IPS-NIHi7 (cell line): ENCODE data around the gene FICD.
A peak's percentile ranks its signal among the peaks of the same experiment; 100 is the strongest.

Experiments
- DNase-seq: peaks from one replicate; pipeline ENCODE4 v3.0.0; 2012; ENCODE audit warnings: mixed read lengths; ENCODE audit errors: extremely low spot score

FICD gene

DNA sequence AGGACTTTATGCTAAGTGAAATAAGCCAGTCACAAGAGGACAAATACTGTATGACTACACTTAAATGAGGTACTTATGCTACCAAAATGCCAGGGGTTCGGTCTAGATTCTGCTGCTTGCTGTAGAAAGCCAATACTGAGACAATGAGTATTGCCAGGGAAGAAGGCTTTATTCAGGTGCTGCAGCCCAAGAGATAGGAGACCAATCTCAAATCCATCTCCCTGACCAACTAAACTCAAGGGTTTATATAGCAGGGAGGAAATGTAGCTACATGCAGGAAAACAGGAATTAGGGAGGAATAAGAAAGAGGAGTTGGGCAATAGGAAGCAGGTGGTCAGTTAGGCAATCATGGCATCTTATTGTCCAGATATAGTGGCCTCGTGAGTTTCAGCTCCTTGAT is 12.2 kb upstream of the FICD start:
- no peak for DNase-seq

DNA sequence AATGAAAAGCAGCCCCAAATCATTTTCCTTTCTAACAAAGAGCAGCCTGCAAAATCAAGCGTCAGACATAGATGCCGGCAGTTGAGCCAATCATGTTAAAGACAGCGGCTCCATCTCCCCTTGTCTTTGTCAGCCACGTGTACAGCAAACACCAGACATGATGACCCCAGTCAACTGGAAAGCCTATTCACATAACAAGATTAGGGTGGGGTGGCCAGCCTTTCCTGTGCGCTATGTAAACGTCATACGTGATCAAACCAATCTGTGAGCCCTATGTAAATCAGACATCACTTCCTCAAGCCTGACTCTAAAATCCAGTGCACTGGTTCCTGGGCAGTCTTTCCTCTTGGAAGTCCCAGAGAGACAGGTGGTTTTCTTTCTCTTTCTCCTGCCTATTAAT is 9.9 kb upstream of the FICD start:
- no peak for DNase-seq

DNA sequence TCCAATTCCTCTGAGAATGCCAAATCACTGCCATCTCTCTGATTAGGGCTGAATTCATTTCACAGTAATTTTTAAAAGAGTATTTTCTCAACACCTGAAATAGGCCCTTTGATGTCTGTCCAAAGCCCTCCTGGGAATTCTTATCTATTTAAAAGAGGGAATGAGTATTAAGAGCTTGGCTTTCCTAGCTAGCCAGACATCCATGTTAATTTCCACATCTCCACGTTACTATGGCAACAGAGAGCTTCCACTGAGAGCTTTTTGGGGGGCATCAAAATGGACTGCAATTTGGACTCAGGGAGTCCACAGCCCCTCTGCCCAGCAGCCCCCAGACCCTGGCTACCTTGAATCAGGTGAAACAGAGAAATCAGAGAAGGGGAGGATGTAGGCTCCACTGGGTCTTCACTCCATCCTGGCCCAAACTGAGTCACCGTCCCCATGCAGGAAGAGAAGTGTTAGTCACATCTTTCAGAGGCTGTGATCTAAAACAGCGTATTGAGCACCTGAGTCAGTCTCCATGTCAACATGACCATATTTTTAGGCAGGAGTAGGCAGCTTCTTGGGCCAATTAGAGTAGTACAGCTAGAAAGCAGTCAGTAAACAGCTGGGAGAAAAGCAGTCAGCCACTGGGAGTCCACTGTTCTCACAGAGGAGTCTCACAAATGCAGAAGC is 7.0 kb upstream of the FICD start:
- DNase-seq = no peak

DNA sequence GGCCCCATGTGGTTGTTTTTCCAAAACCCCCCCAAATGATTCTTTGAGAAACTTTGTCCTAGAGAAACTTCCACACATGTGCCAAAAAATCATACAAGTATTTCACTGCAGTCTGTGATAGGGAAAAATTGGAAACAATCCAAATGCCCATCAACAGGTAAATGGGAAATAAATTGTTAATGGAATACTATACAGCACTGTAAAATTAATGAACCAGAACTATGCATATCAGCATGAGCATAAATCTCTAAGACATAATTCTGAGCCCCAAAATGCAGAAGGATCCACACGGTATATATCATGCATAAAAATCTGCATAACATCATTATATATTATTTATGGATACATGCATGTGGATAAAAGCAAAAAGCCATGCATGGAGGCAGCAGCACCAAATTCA is 5.3 kb upstream of the FICD start:
- DNase-seq = no peak

DNA sequence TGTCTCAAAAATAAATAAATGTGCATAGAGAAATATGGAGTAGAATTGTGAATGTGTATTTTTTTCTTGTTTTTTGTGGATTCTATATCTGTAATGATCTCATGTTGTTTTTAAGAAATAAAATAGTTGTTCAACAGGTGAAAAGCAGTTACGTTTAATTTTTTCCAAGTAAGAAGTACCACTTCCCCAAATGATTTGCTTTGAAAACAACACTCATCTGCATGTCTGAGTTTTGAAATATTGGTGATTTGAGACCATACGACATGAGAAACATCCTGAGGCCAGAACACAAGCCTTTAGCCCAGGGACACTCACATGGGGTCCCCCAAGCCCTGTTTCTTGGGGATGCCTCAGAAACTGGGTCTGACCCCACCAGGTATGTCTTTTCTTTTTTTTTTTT is 4.2 kb upstream of the FICD start:
- no peak for DNase-seq

DNA sequence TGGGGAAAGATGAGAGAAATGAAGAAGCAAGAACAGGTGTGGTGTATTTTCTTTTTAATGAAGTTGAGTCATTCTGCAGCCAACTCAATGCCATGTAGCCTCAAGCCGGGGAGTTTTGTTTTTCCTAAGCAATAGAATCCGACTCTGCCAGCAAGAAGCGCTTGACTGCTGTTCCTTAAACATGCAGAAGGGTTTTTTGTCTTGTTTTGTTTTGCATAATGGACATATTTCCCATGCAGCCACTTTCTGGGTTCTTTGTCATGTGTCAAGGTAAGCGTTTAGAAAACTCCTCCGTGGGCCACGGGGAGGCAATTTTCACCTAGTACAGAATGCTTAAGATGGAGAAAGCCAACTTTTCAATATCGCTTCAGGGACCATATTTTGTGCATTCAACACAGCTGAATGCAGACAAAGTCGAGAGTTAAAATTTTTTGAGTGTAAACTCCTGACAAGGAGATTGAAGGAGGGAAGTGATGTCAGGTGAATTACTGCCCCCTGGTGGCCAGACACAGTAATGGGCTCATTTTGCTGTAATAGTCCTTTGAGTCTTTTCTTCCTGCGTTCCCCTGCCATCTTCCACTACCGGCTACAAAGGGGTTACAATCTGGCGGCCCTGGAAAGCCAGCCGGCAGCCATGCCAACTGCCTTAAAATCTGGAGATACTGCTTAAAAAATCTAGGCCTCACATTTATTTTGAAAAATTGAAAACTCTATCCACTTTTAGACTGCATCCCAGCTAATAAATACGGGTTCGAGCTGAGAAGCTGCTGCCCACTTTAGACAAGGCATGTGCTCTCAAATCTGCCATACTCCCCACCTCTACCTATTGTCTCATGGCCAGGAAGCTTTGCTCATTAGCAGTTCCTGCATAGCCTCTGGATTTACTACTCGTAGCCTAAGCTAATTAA is 3.2 kb upstream of the FICD start:
- DNase-seq = peak; percentile 72

DNA sequence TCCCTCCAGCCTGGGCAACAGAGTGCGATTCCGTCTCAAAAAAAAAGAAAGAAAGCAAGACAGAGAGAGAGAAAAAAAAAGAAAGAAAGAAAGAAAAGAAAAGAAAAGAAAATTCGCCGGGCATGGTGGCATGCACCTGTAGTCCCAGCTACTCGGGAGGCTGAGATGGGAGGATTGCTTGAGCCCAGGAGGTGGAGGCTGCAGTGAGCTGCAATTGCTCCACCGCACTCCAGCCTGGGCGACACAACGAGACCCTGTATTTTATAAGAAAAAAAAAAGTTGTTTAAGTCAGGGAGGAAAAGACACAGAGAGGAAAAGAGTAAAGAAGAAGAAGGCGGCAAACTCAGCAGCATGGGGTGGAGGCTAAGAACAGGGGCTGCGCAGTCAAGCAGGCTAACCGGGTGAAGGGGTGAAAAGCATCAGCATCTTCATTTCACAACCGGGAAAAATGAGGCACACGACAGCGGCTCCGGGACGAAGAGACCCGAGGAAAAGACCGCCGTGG is 557 bp upstream of the FICD start:
- no peak for DNase-seq

DNA sequence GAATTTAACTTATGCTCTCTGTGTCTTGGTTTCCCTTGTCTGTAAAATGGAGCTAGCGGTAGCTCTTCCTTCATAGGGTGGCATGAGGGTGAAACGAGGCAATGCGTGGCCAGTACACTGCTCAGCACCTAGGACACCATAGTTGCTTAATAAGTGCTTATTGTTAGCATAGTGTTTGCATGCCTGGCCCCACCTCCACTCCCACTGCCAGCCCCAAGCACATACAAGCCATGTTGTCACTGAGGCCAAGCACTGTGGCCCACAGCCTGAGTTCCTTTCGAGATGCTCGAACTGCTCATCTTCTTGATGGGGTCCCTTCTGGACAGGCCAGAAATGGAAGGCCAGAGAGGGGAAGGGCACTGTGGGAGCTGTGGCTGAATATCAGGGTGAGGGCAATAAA is 839 bp downstream of the FICD start:
- no peak for DNase-seq

DNA sequence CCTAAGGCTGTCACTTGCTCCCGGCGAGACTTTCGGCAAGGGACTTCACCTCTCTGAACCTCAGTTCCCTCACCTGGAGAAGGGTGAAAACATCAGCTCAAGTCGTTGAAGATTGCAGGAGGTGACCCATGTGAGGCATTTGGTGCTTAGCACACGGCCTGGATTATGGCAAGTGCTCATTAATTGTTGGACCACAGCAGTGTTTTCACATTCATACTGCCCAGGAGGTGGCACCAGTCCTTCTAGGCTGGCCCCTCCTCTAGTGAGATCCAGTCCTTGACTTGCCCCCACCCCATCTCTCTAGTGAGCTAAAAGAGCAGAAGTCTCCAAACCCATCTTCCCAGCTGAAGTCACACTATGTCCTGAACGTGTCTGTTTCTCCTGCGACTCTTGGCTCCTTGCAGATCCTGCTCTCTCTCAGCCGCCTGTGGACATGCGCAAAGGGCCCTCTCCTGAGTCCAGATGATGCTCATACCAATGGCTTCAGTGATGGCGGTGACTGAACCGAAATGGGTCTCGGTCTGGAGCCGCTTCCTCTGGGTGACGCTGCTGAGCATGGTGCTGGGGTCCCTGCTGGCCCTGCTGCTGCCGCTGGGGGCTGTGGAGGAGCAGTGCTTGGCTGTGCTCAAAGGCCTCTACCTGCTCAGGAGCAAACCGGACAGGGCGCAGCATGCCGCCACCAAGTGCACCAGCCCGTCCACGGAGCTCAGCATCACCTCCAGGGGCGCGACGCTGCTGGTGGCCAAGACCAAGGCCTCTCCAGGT is 1.6 kb downstream of the FICD start:
- DNase-seq = peak; percentile 8

DNA sequence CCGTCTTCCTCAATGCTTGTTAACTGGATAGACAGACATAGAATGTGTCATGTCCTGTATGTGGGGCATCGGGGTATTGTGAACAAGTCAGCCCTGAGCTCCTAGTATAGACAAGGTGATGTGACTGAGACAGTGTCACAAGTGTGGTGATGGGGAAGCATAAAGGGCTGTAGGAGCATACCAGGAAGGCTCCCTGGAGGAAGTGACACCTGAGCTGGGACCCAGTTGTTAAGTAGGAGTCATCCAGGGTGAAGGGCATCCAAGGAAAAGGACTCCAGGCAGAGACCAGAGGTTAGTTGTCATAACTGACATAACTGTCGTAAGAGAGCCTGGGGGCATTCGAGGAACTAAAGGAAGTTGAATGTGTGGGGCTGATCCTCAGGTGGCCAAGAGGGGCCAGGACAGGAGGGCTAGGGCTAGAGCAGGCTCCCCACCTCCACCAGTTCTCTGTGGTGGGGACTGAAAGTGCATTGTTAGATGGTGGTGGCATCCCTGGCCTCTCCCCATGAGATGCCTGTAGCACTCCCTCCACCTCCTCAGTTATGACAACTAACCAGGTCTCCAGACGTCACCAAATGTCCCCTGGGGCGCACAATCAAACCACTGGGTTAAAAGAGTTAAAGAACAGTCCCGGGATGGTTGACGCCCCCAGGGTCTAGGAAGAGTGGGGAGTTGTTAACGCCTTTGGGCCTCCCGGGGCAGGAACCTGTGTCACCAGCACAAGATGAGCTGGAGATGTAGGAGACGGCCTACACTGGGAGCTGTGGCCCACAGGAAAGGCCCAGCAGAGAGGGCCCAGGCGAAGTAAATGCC is 2.4 kb downstream of the FICD start:
- DNase-seq = peak; percentile 4

DNA sequence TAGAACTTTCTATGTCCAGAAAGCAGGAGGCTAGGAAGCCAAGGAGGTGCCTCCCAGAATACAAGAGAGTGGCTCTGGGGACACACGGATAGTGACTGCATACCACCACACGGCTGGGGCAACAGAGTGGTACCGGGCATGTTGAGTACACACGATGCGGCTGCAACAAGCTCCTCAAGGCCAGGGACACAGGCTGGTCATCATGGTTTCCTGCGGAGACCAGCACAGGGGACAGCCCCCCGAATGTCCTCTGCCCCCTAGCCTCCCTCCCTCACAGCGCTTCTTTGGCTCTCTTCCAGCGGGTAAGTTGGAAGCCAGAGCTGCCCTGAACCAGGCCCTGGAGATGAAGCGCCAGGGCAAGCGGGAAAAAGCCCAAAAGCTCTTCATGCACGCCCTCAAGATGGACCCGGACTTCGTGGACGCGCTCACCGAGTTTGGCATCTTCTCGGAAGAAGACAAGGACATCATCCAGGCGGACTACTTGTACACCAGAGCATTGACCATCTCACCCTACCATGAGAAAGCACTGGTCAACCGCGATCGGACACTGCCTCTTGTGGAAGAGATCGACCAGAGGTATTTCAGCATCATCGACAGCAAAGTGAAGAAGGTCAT is 3.1 kb downstream of the FICD start:
- DNase-seq = no peak

DNA sequence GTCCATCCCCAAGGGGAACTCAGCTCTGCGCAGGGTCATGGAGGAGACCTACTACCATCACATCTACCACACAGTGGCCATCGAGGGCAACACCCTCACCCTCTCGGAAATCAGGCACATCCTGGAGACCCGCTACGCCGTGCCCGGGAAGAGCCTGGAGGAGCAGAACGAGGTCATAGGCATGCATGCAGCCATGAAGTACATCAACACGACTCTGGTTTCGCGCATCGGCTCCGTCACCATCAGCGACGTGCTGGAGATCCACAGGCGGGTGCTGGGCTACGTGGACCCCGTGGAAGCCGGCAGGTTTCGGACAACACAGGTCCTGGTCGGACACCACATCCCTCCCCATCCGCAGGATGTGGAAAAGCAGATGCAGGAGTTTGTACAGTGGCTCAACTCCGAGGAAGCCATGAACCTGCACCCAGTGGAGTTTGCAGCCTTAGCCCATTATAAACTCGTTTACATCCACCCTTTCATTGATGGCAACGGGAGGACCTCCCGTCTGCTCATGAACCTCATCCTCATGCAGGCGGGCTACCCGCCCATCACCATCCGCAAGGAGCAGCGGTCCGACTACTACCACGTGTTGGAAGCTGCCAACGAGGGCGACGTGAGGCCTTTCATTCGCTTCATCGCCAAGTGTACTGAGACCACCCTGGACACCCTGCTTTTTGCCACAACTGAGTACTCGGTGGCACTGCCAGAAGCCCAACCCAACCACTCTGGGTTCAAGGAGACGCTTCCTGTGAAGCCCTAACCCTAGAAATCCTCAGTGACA is 3.8 kb downstream of the FICD start:
- DNase-seq = no peak

DNA sequence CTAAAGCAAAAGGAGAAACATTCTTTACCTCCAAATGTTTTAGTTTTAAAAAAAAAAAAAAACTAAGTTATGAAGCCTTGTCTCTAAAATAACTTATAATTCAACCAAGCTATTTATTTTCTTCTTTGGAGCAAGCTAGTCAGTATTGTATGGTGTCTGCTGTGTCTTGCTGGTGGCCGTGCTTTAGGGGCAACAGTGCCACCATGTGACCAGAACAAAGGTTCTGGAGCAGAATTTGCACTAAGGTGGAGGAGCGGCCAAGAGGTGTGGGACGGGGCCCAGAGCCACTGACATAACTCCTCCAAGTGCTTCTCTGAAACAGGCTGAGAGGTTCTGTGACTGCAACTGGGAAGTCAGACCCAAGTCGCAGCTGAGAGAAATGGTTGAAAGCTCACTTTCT is 4.5 kb downstream of the FICD start:
- DNase-seq = peak; percentile 62

DNA sequence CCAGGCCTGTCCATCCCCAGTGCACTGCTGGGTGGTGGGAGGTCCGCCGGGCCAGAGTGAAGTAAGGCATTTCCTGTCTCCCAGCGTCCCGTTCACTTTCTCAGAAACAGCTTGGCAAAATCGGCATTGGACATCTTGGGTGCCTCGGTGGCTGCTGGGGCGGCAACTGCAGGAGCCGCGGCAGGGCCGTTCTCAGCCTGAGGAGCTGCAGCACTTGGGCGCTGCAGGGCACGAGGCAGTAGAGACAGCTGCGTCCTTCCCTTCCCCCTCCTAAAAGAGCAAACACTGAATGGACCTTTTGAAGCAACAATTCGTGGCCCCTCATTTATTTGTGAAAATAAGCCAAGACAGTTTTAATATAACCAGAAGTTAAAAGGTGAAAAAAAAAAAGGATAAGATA is 8.3 kb downstream of the FICD start:
- no peak for DNase-seq

DNA sequence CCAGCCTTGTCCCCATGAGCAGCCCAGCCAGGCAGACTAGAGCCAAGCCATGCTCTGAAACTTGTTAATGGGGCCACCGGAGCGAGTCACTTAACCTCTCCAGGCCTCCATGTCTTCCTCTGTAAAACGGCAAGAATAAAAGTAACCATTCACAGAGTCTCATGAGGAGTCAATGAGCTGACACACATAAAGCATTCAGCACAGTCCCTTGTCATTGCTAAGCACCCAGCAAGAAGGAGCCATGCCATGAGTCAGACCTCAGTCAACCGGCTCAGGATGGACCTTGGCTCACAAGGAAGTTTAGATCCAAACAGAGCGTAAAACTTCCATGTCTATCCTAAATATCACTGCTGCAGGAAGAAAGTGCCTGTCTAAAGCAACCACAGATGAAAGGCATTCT is 10.6 kb downstream of the FICD start:
- no peak for DNase-seq

DNA sequence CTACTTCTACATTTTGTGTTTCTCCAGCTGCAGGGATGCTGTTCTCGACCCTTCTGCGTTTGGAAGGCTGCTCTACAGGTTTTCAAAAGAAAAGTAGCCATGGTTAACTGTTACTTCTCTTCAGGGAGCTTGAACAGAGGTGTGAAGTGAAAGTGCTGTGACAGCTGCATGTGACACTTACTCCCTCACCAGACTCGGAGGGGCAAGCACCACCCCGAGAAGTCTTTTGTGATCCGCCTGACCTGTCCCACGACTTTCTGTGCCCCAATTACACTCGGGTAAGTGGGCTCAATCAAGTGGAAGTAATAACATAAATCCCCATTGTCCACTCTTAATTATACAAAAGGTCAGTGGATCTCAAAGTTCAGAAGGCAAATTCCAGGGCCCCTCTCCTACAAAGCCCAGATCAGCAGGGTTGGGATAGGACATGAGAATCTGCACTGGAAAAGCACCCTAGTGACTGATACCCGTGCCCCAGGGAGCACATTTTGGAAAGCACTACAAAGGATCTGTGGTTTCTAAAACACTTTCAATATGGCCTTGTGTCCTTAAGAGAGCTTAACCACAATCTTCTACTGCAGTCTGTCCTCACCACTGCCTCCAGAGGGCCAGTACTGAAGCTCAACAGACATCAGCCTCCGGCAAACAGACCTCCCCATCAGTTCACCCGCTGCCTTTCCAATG is 11.5 kb downstream of the FICD start:
- no peak for DNase-seq

DNA sequence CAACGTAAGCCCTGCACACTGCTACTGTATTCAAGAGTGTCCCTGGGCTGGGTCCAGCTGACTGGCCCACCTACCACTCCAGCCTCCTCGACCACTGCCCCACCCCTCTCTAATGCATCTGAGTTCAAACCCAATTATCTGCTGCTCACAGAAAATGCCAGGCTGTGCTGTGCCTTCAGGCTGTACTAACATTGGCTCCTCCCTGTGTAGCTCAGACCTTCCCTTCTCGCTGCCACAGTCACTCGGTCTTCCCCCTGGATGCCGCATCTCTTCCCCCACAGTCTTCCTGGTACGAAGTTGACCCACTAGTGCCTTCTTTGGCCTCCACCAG is 12.1 kb downstream of the FICD start:
- no peak for DNase-seq

DNA sequence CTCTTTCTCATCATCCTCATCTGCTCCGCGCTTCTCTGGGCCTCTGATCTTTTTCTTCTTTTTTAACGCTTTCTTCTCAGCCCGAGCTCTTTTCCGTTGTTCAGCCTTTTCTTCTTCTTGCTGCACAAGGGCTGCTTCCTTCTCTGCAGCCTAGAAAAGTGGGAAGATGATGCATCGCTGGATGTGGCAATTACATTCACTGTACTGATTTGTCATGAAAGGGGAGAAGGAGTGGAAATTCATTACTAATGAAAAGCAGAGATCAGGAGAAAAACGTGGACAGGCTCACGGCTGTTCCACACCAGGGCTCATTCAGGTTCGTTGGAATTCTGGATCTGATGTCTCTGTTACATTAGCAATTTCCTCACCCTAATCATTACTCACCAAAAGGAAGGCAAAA is 15.1 kb downstream of the FICD start:
- DNase-seq = no peak

DNA sequence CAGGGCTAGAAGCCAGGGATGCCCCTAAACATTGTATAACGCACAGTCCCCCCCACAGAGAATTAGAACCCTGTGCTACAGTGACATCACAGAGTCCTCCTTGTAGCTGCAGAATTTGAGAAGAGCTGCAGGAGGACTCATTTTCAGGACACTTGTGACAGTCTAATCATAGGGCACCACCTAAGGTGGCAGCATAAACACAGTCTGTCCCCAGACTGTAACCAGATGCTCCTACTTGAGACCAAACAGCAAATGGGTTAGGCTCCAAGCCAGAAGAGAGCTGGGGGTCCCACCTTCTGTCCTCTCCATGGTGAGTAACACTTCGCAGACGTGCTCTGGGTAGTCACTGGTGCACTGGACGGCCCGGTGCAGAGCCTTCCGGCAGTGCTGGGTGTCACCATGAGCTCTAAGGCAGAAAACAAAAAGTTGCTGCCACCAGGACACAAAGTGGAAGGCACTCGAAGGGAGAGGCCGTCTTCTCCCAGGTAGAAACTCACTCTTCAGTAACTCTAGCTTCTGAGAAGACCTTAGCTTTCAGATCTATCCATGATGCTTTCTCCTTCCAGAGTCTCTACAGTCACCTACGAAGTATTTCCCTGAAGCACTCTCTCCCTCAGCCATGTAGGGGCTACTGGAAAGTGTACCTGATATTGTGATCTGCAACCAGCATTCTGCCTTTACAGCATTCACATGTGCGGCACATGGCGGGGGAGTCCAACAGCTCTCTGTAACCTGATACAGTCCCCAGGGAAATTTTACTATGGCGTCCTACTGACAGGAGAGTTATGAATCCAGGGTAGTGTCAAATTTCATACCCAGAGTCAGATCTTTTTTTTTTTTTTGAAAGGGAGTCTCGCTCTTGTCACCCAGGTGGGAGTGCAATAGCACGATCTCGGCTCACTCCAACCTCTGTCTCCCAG is 17.1 kb downstream of the FICD start:
- no peak for DNase-seq
